HepG2 (cell line): ENCODE measurements around the gene SRPK3.

Source experiments
- ATAD3A ChIP-seq: sonication (generic); formaldehyde crosslinking; IDR thresholded peaks from 2 replicates; pipeline ENCODE4 v1.4.0; 2020; ENCODE audit warnings: missing genetic modification reagents
- CEBPB ChIP-seq: IDR thresholded peaks from 2 replicates; pipeline ENCODE4 v1.6.1; 2011; ENCODE audit warnings: low read depth, low read length, improper control_type of control experiment, borderline replicate concordance
- CTCF ChIP-seq: sonication (generic); formaldehyde crosslinking; IDR thresholded peaks from 2 replicates; pipeline ENCODE4 v1.5.0; 2020; ENCODE audit warnings: mild to moderate bottlenecking, missing genetic modification reagents, moderate library complexity
- HNRNPH1 ChIP-seq: fragments of 200-400 bp; formaldehyde crosslinking; optimal IDR thresholded peaks from 2 replicates; pipeline ENCODE3; 2017; ENCODE audit warnings: mild to moderate bottlenecking, low read depth, low read length
- JUNB ChIP-seq: sonication (generic); formaldehyde crosslinking; IDR thresholded peaks from 2 replicates; pipeline ENCODE4 v1.8.0; 2022; ENCODE audit warnings: missing genetic modification reagents, mild to moderate bottlenecking, borderline replicate concordance
- TCF7L2 ChIP-seq: IDR thresholded peaks from 2 replicates; pipeline ENCODE4 v1.6.1; 2011; ENCODE audit warnings: mild to moderate bottlenecking, low read depth, low read length, moderate library complexity
- ZBTB20 ChIP-seq: sonication (generic); formaldehyde crosslinking; IDR thresholded peaks from 2 replicates; pipeline ENCODE4 v1.8.1; 2023; ENCODE audit warnings: missing genetic modification reagents, low read depth, mild to moderate bottlenecking, borderline replicate concordance

GRCh38 chrX:153776611-153777045, 4.2 kb upstream of the SRPK3 start:
- no peak for TF ChIP-seq ZBTB20
- TF ChIP-seq JUNB (CRISPR knock-in tag) = no peak
- TF ChIP-seq ATAD3A (CRISPR knock-in tag) = no peak
- no peak for TF ChIP-seq CTCF (CRISPR knock-in tag)
- TF ChIP-seq TCF7L2 = no peak
- no peak for TF ChIP-seq CEBPB
- no peak for TF ChIP-seq HNRNPH1
